Glutamatergic neuron (in vitro differentiated cells): ENCODE data around the gene GREB1. TPM values are rescaled to one million over a fixed set of nuclear protein-coding genes. Genes with fewer than 3 reads are reported as not detected.

Experiments used
- DNase-seq: peaks from one replicate; pipeline ENCODE4 v3.0.0; 2022
- H3K27ac Mint-ChIP-seq: one replicate; pipeline ENCODE4 v1.8.0; 2020; ENCODE audit warnings: mild to moderate bottlenecking, mixed read lengths, inconsistent platforms; ENCODE audit not compliant: unreplicated experiment
- H3K27me3 Mint-ChIP-seq: one replicate; pipeline ENCODE4 v1.8.0; 2020; ENCODE audit warnings: mild to moderate bottlenecking, moderate library complexity, mixed read lengths, inconsistent platforms; ENCODE audit not compliant: unreplicated experiment
- H3K36me3 Mint-ChIP-seq: one replicate; pipeline ENCODE4 v1.8.0; 2020; ENCODE audit warnings: mild to moderate bottlenecking, mixed read lengths, inconsistent platforms; ENCODE audit not compliant: unreplicated experiment
- H3K4me1 Mint-ChIP-seq: one replicate; pipeline ENCODE4 v1.8.0; 2020; ENCODE audit warnings: mild to moderate bottlenecking, low read depth, mixed read lengths, inconsistent platforms; ENCODE audit not compliant: unreplicated experiment
- H3K4me3 Mint-ChIP-seq: one replicate; pipeline ENCODE4 v1.8.0; 2020; ENCODE audit warnings: mild to moderate bottlenecking, mixed read lengths, inconsistent platforms; ENCODE audit not compliant: unreplicated experiment
- H3K9me3 Mint-ChIP-seq: one replicate; pipeline ENCODE4 v1.8.0; 2020; ENCODE audit warnings: mild to moderate bottlenecking, moderate library complexity, mixed read lengths, inconsistent platforms; ENCODE audit not compliant: unreplicated experiment
- total RNA-seq: library from RNA; stranded (reverse); fragmentation: NEBNext Ultra II Directional; extraction: Animal tissue kit (Norgen Biotek cat#: 25700); gene quantifications from one replicate; pipeline ENCODE4 v1.2.1, GENCODE V29; 2021; ENCODE audit not compliant: unreplicated experiment
- TF ChIP-seq, protein P1 (sequence below): fragments of 200-600 bp; sonication (generic); IDR thresholded peaks from one replicate; pipeline ENCODE4 v1.5.0; 2021; ENCODE audit not compliant: partially characterized antibody, unreplicated experiment

GREB1 gene
- total RNA-seq, 1 donor from 2014 or later, result 134 TPM

- H3K36me3 Mint-ChIP-seq, result no peaks in the 10 kb centered on the region
- peaks cover 1% of the 10 kb centered on the region for H3K27me3 Mint-ChIP-seq
- TF ChIP-seq, protein P1, sequence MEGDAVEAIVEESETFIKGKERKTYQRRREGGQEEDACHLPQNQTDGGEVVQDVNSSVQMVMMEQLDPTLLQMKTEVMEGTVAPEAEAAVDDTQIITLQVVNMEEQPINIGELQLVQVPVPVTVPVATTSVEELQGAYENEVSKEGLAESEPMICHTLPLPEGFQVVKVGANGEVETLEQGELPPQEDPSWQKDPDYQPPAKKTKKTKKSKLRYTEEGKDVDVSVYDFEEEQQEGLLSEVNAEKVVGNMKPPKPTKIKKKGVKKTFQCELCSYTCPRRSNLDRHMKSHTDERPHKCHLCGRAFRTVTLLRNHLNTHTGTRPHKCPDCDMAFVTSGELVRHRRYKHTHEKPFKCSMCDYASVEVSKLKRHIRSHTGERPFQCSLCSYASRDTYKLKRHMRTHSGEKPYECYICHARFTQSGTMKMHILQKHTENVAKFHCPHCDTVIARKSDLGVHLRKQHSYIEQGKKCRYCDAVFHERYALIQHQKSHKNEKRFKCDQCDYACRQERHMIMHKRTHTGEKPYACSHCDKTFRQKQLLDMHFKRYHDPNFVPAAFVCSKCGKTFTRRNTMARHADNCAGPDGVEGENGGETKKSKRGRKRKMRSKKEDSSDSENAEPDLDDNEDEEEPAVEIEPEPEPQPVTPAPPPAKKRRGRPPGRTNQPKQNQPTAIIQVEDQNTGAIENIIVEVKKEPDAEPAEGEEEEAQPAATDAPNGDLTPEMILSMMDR, result no peak
- H3K4me3 Mint-ChIP-seq, result no peak overlapping the region
- peaks cover 2% of the 10 kb centered on the region for H3K9me3 Mint-ChIP-seq
- H3K27ac Mint-ChIP-seq, result no peak overlapping the region
- DNase-seq, result no peak
- H3K4me1 Mint-ChIP-seq, result peaks cover 20% of the 10 kb centered on the region
These were observed 144.6 kb downstream of the GREB1 start for GRCh38 chr2:11678306-11678960.

DNA sequence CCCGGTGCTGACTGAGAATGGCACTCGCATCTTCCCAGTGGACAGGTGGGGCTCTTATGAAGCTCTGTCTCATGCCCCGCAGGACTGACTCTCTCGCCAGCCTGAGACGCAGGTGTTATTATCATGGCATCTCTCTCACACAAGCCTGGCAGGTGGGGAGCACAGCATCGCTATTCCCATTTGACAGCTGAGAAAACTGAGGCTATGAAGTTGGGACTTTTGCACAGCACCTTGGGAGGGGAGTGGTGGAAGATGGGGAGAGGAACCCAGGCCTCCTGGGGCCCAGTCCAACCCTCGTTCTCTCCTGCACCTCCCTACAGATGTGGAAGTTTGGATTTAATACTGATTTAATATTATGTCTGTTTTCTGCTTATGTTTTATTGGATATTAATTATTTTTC is 145.2 kb downstream of the GREB1 start:
- Mint-ChIP-seq H3K4me3 (no peak overlapping the region), H3K27ac (no peak overlapping the region), H3K27me3 (peaks cover 1% of the 10 kb centered on the region), H3K36me3 (no peaks in the 10 kb centered on the region), H3K4me1 (peaks cover 20% of the 10 kb centered on the region), H3K9me3 (peaks cover 2% of the 10 kb centered on the region)
- TF ChIP-seq, protein P1, result no peak
- no peak for DNase-seq

DNA sequence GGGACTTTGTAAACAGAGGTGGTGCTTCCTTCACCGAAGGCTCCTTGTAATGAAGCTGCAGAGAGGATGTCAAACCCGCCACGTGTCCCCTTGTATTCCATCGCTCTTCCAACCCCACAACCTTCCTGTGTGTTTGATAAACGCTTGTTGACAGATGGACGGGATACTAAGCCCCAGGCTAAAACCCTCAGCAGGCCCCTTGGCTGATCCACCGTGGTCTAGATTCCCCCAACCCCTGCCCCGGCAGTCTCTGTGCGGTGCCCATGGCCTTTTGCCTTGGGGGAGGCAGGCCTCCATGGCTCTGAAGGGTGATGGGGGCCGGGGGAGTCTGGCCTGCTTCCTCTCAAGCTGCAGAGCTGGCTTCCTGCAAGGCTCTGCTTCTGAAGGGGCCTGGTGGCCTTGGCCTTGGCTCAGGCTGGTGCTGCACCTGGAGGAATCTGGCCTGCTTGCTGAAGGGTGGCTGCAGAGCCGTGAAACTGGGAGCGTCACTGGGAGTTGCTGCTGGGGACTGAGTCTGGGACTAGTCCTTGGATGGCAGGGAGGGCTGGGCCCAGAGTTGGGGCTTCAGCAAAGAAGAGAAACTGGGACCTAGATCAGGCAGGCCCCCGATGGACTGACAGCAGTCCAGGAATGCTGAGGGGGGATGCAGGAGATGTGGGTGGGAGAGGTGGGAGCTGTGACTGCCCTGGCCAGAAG is 145.8 kb downstream of the GREB1 start:
- peaks cover 1% of the 10 kb centered on the region for H3K27me3 Mint-ChIP-seq
- no peak overlapping the region for H3K4me3 Mint-ChIP-seq
- H3K4me1 Mint-ChIP-seq, result peaks cover 20% of the 10 kb centered on the region
- peaks cover 2% of the 10 kb centered on the region for H3K9me3 Mint-ChIP-seq
- H3K36me3 Mint-ChIP-seq, result no peaks in the 10 kb centered on the region
- TF ChIP-seq, protein P1, result no peak
- H3K27ac Mint-ChIP-seq, result no peak overlapping the region
- no peak for DNase-seq

- no peak overlapping the region for H3K4me3 Mint-ChIP-seq
- peaks cover 2% of the 10 kb centered on the region for H3K9me3 Mint-ChIP-seq
- DNase-seq, result no peak
- H3K36me3 Mint-ChIP-seq, result no peaks in the 10 kb centered on the region
- TF ChIP-seq, protein P1, result no peak
- peaks cover 20% of the 10 kb centered on the region for H3K4me1 Mint-ChIP-seq
- no peak overlapping the region for H3K27ac Mint-ChIP-seq
- peaks cover 1% of the 10 kb centered on the region for H3K27me3 Mint-ChIP-seq
These were observed 146.5 kb downstream of the GREB1 start for GRCh38 chr2:11680182-11680900.
